ENCODE data around the gene ECI1.

ECI1 gene

DNA sequence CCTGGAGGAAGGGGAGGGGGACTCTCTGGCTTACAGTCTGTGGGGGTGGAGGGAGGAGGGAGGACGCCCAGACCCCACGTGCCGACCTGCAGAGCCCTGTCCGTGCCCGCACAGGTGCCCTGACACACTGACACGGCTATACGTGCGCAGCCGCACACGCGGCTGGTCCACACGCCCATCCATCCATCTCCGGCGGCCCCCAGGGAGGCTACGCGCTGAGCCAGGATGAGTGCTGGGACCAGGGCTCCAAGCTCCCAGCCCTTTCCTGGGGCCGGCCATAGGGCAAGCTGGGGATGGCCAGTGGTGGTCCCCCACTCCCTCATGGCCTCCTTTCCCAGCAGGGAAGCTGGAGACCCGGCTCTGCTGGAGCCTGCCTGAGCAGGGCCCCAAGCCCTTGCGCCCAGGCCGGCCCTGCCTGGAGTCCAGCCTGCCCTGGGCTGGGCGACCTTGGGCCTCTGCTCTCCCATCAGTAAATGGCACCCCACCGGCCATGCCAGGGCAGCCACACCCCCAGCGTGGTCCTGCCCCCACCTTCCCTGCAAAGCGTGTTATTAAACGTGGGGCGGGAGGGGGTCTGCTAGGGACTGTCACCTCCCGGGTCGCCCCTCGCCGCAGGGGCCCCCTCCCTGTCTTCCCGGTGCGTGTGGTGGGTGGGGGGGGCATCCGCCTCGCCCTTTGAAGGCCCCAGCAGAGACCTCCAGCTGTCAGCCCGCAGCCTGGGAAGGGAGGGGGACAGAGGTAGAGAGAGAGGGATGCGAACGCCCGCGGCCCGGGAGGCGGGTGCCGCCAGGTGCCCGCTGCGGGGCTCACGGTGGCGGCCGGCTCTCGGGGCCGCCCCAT, 55.8 kb downstream of the ECI1 start:
- no peak for TF ChIP-seq CTCF (conservative IDR thresholded peaks at IDR 0.05; ENCODE audit: low read depth)
- ChIA-PET CTCF (interaction anchor here (0.6 to 2.5 kb wide), 15 partner anchors 8 to 437 kb away, joined by 3 to 10 read pairs (median 4); partner anchors contain the start of genes MLST8 and TEDC2), POLR2A (ENCODE audit: low non-redundant PET) (interaction anchor here (1.1 to 1.5 kb wide), 2 partner anchors 43 to 55 kb away, joined by 3 to 9 read pairs; partner anchors contain the start of gene ECI1)
- DNase-seq (ENCODE audit: low spot score), result no peak
- no peak overlapping the region for H3K27ac ChIP-seq

DNA sequence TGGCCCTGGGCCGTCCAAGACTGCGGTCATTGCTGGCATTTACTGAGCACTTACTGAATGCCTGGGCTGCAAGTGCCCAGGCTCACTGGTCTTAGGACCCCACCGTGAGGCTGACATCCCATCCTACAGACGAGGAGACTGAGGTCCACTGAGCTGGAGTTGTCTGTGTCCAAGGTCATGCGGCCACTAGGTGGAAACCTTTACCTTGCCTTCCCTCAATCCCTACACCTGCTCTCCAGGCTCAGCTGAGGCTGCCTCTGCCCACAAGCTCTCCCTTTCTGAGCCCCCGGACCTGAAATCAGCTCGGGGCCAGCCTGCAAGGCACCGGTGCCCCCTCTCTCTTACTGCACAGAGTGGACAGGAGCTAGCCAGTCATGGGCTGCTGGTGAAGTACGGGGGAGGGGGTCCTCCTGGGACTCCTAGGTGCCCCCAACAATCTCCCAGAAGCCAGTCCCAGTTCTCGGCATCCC, 56.5 kb downstream of the ECI1 start:
- ChIA-PET POLR2A (ENCODE audit: low non-redundant PET) (interaction anchor here (1.0 to 1.5 kb wide), 3 partner anchors 31 to 56 kb away, joined by 3 to 9 read pairs (median 4); partner anchors contain the start of gene ECI1), CTCF (interaction anchor here (0.6 to 2.5 kb wide), 20 partner anchors 9 to 307 kb away, joined by 3 to 10 read pairs (median 4); partner anchors contain the start of genes MLST8 and TEDC2)

DNA sequence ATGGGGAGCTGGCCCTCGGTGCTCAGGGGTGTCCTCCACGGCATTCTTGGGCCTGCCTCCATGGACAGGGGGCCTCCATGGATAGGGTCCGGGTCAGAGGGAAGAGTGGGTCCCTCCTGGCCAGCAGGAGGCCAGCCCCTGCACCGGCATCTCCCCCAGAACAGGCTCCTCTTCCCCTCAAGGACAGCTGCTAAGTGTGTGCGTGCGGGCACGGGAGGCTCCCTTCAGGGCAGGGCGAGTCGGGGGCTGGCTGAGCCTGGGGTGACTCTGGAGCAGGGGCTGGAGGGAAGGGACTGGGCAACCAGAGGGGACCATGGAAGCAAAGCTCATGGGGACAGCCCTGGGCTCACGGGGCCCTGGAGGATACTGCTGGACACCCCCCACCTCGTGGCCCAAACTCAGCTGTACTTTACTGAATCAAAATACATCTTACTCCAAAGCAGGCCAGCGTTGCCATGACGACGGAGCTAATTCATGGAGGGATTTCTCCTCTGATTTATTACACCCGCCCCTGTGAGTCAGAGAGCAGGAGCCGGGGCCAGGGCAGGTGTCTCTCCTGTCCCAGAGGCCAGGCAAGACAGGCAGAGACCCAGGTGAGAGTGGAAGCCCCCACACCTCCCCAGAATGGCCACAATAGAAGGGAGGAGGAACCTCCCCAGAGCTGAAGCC, 57.1 kb downstream of the ECI1 start:
- DNase-seq (ENCODE audit: low spot score), result peak; percentile 74
- no peak for TF ChIP-seq CTCF (conservative IDR thresholded peaks at IDR 0.05; ENCODE audit: low read depth)
- ChIA-PET CTCF (interaction anchor here (0.6 to 2.5 kb wide), 18 partner anchors 9 to 324 kb away, joined by 3 to 10 read pairs (median 3); partner anchors contain the start of genes ECI1, MLST8 and TEDC2), POLR2A (ENCODE audit: low non-redundant PET) (interaction anchor here (1.0 to 1.5 kb wide), 3 partner anchors 31 to 57 kb away, joined by 3 to 9 read pairs (median 4); partner anchors contain the start of gene ECI1)
- H3K27ac ChIP-seq, result no peak overlapping the region; the same call in 1 of the 2 replicates

More for the DNA sequence above, 56.5 kb downstream of the ECI1 start:
- DNase-seq (ENCODE audit: low spot score), result peak; percentile 55
- H3K27ac ChIP-seq, result no peak overlapping the region; the same call in 1 of the 2 replicates
- TF ChIP-seq CTCF (conservative IDR thresholded peaks at IDR 0.05; ENCODE audit: low read depth), result peak; percentile 57

DNA sequence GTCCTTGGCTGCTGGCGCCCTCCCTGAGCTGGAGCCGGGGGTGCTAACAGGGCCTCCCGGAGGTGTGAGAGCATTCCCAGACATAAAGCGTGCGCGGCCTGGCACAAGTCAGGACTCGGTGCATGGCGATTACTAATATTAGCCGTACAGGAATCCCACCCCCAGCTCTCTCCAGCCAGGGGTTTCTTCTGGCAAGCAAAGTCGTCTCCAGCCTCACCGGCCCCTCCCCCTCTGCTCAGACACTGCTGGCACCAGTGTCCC, 60.0 kb downstream of the ECI1 start:
- CTCF ChIA-PET, result no interaction called here
- DNase-seq (ENCODE audit: low spot score), result no peak
- TF ChIP-seq CTCF (conservative IDR thresholded peaks at IDR 0.05; ENCODE audit: low read depth), result no peak
- POLR2A ChIA-PET (ENCODE audit: low non-redundant PET), result no interaction called here
- H3K27ac ChIP-seq, result peak overlapping the region; percentile 14; the same call in 1 of the 2 replicates

- CTCF ChIA-PET, result interaction anchor here (0.5 kb wide), 1 partner anchor 598 kb away, joined by 3 read pairs; no protein-coding TSS in a partner anchor
- no peak for TF ChIP-seq CTCF (conservative IDR thresholded peaks at IDR 0.05; ENCODE audit: low read depth)
- no peak for DNase-seq (ENCODE audit: low spot score)
- H3K27ac ChIP-seq, result peak overlapping the region; percentile 14
- POLR2A ChIA-PET (ENCODE audit: low non-redundant PET), result no interaction called here
Measured at GRCh38 chr16:2190659-2191445, 60.5 kb downstream of the ECI1 start.
